B cell (primary cell): ENCODE measurements around the gene LRP11. TPM values are rescaled to one million over a fixed set of nuclear protein-coding genes. Genes with fewer than 3 reads are reported as not detected.

Experiments used
- ATAC-seq: fragments of 200-7000 bp; cut with Tn5 transposase; one replicate; pipeline ENCODE4 v1.10.0; 2021; ENCODE audit warnings: low read depth, mild to moderate bottlenecking, moderate number of reproducible peaks, moderate library complexity
- CTCF ChIA-PET: fragments of 350-600 bp; sonication (Branson Sonifier 250); formaldehyde crosslinking; loops from one replicate; lab custom pipeline; 2021; ENCODE audit warnings: antibody characterized with exemption, inconsistent platforms; lab: Charles Lee
- POLR2A ChIA-PET: fragments of 350-600 bp; sonication (Branson Sonifier 250); formaldehyde crosslinking; loops from one replicate; lab custom pipeline; 2021; ENCODE audit warnings: antibody characterized with exemption; lab: Charles Lee
- DNase-seq: peaks from one replicate; pipeline ENCODE4 v3.0.0; 2013
- H2AFZ ChIP-seq: 2 replicates; pipeline ENCODE4 v1.6.1; 2012; ENCODE audit warnings: mild to moderate bottlenecking, low read depth, low read length; ENCODE audit not compliant: insufficient read depth, poor library complexity, severe bottlenecking
- H3K27ac ChIP-seq, 2 donors: 1 replicate in 1 of 2; 2 replicates in 1 of 2; pipeline ENCODE4 v1.5.1; 2012 to 2013; ENCODE audit warnings: low read length in 2 of 2, mild to moderate bottlenecking in 2 of 2, moderate library complexity in 1 of 2
- H3K27me3 ChIP-seq, 4 experiments: fragments of 200-600 bp in 1 of 4; sonication (generic) in 1 of 4; replicated peaks in 1 of 4; 1 replicate in 2 of 4; 2 replicates in 2 of 4; pipeline versions ENCODE4 v1.6.1 to v1.7.0; 2013 to 2016; ENCODE audit warnings: low read length in 3 of 4, mild to moderate bottlenecking in 2 of 4, mixed read lengths in 1 of 4, moderate library complexity in 1 of 4; ENCODE audit not compliant: insufficient read depth in 4 of 4, control insufficient read depth in 3 of 4; ENCODE audit errors: control extremely low read depth in 1 of 4
- H3K36me3 ChIP-seq, 2 experiments: replicated peaks in 1 of 2; 1 replicate in 1 of 2; 2 replicates in 1 of 2; pipeline versions ENCODE4 v1.6.1 to v1.7.1; 2013; ENCODE audit warnings: low read length in 1 of 2; ENCODE audit not compliant: insufficient read depth in 2 of 2, control insufficient read depth in 1 of 2; ENCODE audit errors: control extremely low read depth in 1 of 2, extremely low read depth in 1 of 2
- H3K4me1 ChIP-seq, 2 donors: fragments of 200-600 bp in 1 of 2; sonication (generic) in 1 of 2; 1 replicate in 1 of 2; 2 replicates in 1 of 2; pipeline versions ENCODE4 v1.5.1 to v1.6.1; 2013 to 2017; ENCODE audit warnings: low read length in 2 of 2; ENCODE audit not compliant: control insufficient read depth in 2 of 2, insufficient read depth in 2 of 2
- H3K4me2 ChIP-seq: replicated peaks from 2 replicates; pipeline ENCODE3; 2012; ENCODE audit warnings: mild to moderate bottlenecking, low read depth, low read length; ENCODE audit not compliant: poor library complexity, severe bottlenecking
- H3K4me3 ChIP-seq, 5 experiments: fragments of 200-600 bp in 1 of 5; sonication (generic) in 1 of 5; 1 replicate in 3 of 5; 2 replicates in 2 of 5; pipeline versions ENCODE4 v1.5.1 to v1.7.0; 2011 to 2016; ENCODE audit warnings: low read length in 4 of 5, mild to moderate bottlenecking in 4 of 5, low read depth in 2 of 5, control low read depth in 1 of 5, moderate library complexity in 1 of 5; ENCODE audit not compliant: insufficient read depth in 1 of 5; ENCODE audit errors: control extremely low read depth in 1 of 5, extremely low read depth in 1 of 5
- H3K79me2 ChIP-seq: fragments of 200-600 bp; sonication (generic); one replicate; pipeline ENCODE4 v1.6.0; 2016; ENCODE audit warnings: low read length; ENCODE audit not compliant: control insufficient read depth, insufficient read depth
- H3K9ac ChIP-seq: fragments of 200-600 bp; sonication (generic); 2 replicates; pipeline ENCODE4 v1.6.1; 2017; ENCODE audit warnings: mild to moderate bottlenecking, low read length, moderate library complexity
- H3K9me3 ChIP-seq, 3 donors: one replicate each; pipeline versions ENCODE4 v1.6.1 to v1.7.1; 2013; ENCODE audit warnings: low read length in 2 of 3; ENCODE audit not compliant: control insufficient read depth in 2 of 3, insufficient read depth in 1 of 3; ENCODE audit errors: control extremely low read depth in 1 of 3
- H4K20me1 ChIP-seq: 2 replicates; pipeline ENCODE4 v1.6.0; 2012; ENCODE audit warnings: mild to moderate bottlenecking, low read length; ENCODE audit not compliant: insufficient read depth, control insufficient read depth, poor library complexity, severe bottlenecking
- H3K27ac Mint-ChIP-seq: one replicate; pipeline ENCODE4 v1.8.0; 2021; ENCODE audit warnings: mixed read lengths
- H3K27me3 Mint-ChIP-seq: one replicate; pipeline ENCODE4 v1.8.0; 2021; ENCODE audit warnings: mixed read lengths
- H3K4me1 Mint-ChIP-seq: one replicate; pipeline ENCODE4 v1.8.0; 2021; ENCODE audit warnings: mixed read lengths
- H3K4me3 Mint-ChIP-seq: one replicate; pipeline ENCODE4 v1.8.0; 2021; ENCODE audit warnings: mixed read lengths
- H3K9me3 Mint-ChIP-seq: one replicate; pipeline ENCODE4 v1.8.0; 2022; ENCODE audit warnings: mixed read lengths; ENCODE audit not compliant: insufficient read depth
- EZH2 ChIP-seq: IDR thresholded peaks from 2 replicates; pipeline ENCODE4 v1.6.1; 2012; ENCODE audit warnings: borderline replicate concordance, low read depth, mild to moderate bottlenecking, moderate library complexity, low read length; ENCODE audit not compliant: insufficient read depth, poor library complexity, severe bottlenecking
- WGBS: methylation state at CpG from one replicate; pipeline ENCODE4 v1.1.5; 2013; ENCODE audit warnings: missing lambda C conversion rate; ENCODE audit not compliant: insufficient coverage; 5-methylcytosine and 5-hydroxymethylcytosine counted together
- intact Hi-C: fragments of 100-400 bp; cut with micrococcal nuclease; formaldehyde crosslinking; loops from one replicate; pipeline ENCODE4 v1.10.0; 2022
- polyA plus RNA-seq: library from polyadenylated mRNA; depleted of rRNA; stranded (reverse); fragments of >200 nt; gene quantifications from 2 replicates; pipeline ENCODE4 v1.2.3, GENCODE V29; 2012
- total RNA-seq, 2 donors: library from RNA; stranded (reverse); fragments of 120-200 nt in 1 of 2; gene quantifications; 1 replicate in 1 of 2; 2 replicates in 1 of 2; pipeline versions ENCODE4 v1.2.3 to v1.2.4, GENCODE V29; 2013 to 2022
- TF ChIP-seq, protein P1 (sequence below): fragments of 200-600 bp; IDR thresholded peaks from one replicate; pipeline ENCODE4 v1.8.0; 2022; ENCODE audit warnings: antibody characterized with exemption, mild to moderate bottlenecking

The LRP11 gene
- total and polyA plus RNA-seq, 2 donors (not counting 1 experiment from before 2014, with no cell fraction given), result 0.34 to 1.2 TPM

DNA sequence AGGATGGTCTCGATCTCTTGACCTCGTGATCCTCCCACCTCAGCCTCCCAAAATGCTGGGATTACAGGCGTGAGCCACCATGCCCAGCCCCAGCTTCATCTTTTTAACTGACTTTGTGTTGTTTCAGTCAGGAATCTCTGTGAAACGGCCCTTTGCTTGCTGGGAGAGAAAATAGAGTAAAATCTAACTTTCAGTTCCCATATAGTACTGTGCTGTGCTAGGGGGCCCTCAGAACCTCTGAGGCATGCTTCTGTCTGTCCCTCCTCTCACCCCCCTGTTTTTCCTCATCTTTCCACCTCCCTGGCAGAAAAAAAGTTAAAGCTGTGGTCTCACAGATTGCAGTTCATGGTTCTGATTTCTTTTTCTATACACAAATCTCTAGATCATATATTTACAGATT, 48.4 kb downstream of the LRP11 start:
- no peak overlapping the region for H3K4me3 Mint-ChIP-seq
- Histone ChIP-seq H3K79me2 (no peaks in the 10 kb centered on the region), H3K4me1 (no peaks in the 10 kb centered on the region), H4K20me1 (no peaks in the 10 kb centered on the region), H3K9ac (no peak overlapping the region), H3K27ac (no peak overlapping the region), H3K4me2 (no peak overlapping the region), H3K36me3 (peaks cover 0 to 8% of the 10 kb centered on the region in 2 experiments), H2AFZ (no peak overlapping the region), H3K27me3 (no peaks in the 10 kb centered on the region), H3K9me3 (no peaks in the 10 kb centered on the region), H3K4me3 (no peak overlapping the region)
- H3K9me3 Mint-ChIP-seq, result no peaks in the 10 kb centered on the region
- intact Hi-C loops, result no loop called here
- TF ChIP-seq, protein P1, sequence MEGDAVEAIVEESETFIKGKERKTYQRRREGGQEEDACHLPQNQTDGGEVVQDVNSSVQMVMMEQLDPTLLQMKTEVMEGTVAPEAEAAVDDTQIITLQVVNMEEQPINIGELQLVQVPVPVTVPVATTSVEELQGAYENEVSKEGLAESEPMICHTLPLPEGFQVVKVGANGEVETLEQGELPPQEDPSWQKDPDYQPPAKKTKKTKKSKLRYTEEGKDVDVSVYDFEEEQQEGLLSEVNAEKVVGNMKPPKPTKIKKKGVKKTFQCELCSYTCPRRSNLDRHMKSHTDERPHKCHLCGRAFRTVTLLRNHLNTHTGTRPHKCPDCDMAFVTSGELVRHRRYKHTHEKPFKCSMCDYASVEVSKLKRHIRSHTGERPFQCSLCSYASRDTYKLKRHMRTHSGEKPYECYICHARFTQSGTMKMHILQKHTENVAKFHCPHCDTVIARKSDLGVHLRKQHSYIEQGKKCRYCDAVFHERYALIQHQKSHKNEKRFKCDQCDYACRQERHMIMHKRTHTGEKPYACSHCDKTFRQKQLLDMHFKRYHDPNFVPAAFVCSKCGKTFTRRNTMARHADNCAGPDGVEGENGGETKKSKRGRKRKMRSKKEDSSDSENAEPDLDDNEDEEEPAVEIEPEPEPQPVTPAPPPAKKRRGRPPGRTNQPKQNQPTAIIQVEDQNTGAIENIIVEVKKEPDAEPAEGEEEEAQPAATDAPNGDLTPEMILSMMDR, result no peak
- no peak for TF ChIP-seq EZH2
- no peak overlapping the region for H3K27ac Mint-ChIP-seq
- CTCF ChIA-PET, result interaction anchor here (0.6 kb wide), 1 partner anchor 98 kb away, joined by 3 read pairs; no protein-coding TSS in a partner anchor
- POLR2A ChIA-PET, result interaction anchor here (0.5 kb wide), 1 partner anchor 1016 kb away, joined by 3 read pairs; no protein-coding TSS in a partner anchor
- H3K4me1 Mint-ChIP-seq, result no peaks in the 10 kb centered on the region
- ATAC-seq, result no peak
- H3K27me3 Mint-ChIP-seq, result no peaks in the 10 kb centered on the region
- WGBS, result no CpG with 5 or more reads among the region's 4 CpGs
- DNase-seq, result no peak

DNA sequence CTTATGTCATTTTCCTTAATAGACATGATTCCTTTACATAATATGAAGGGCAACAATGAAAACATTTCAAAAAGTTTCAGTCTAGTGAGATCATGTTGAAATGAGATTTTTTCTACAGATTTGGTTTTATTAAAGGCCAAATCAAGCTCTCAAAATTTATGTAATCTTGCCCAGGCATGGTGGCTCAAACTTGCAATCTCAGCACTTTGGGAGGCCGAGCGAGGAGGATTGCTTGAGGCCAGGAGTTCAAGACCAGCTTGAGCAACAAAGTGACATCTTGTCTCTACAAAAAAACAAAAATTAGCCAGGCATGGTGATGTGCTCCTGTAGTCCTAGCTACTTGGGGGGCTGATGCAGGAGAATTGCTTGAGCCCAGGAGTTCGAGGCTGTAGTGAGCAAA, 50.8 kb downstream of the LRP11 start:
- Histone ChIP-seq H4K20me1 (no peaks in the 10 kb centered on the region), H3K4me2 (no peak overlapping the region), H3K9me3 (no peaks in the 10 kb centered on the region), H3K9ac (no peak overlapping the region), H3K27me3 (no peaks in the 10 kb centered on the region), H3K79me2 (no peaks in the 10 kb centered on the region), H2AFZ (no peak overlapping the region), H3K4me1 (no peaks in the 10 kb centered on the region), H3K36me3 (peaks cover 1 to 8% of the 10 kb centered on the region in 2 experiments), H3K4me3 (no peak overlapping the region), H3K27ac (no peak overlapping the region)
- H3K4me3 Mint-ChIP-seq, result no peak overlapping the region
- intact Hi-C loops, result no loop called here
- DNase-seq, result no peak
- POLR2A ChIA-PET, result no interaction called here
- ATAC-seq, result no peak
- WGBS, result 82% methylated on average over 2 of the region's 3 CpGs
- H3K27me3 Mint-ChIP-seq, result no peaks in the 10 kb centered on the region
- CTCF ChIA-PET, result no interaction called here
- no peaks in the 10 kb centered on the region for H3K4me1 Mint-ChIP-seq
- no peak overlapping the region for H3K27ac Mint-ChIP-seq
- H3K9me3 Mint-ChIP-seq, result no peaks in the 10 kb centered on the region
- TF ChIP-seq EZH2, result no peak
- TF ChIP-seq, protein P1, result no peak
